NCI-H2029 treated with DMSO at 0.1 percent for 48 hours (cell line): Measurements from ENCODE around the gene CHRM5.
"Not testable (repeated sequence)": the region's sequence is repeated elsewhere in the genome, so short reads cannot be mapped to it uniquely, and the experiment has no call there.

Source experiments
- DNase-seq: peaks from one replicate; lab custom pipeline; 2025; lab: John Stamatoyannopoulos, UW

Gene CHRM5

DNA sequence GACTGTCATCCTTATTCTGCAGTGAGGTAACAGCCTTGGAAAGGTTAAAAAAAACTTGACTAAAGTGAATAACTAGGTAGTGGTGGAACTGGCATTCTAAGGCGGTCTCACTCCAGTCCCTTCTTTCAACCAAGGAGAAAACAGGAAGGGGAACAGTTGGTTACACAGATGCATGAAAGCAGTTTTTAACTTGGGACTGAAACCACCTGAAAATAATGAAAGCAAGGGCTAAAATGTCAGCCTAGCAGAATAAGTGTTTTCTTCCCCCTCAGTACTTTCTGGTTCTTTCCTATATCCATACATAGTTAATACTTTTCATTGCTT lies 71.5 kb downstream of the CHRM5 start:
- DNase-seq, result no peak

GRCh38 chr15:34043391-34043790 lies 75.1 kb downstream of the CHRM5 start:
- DNase-seq, result no peak

DNA sequence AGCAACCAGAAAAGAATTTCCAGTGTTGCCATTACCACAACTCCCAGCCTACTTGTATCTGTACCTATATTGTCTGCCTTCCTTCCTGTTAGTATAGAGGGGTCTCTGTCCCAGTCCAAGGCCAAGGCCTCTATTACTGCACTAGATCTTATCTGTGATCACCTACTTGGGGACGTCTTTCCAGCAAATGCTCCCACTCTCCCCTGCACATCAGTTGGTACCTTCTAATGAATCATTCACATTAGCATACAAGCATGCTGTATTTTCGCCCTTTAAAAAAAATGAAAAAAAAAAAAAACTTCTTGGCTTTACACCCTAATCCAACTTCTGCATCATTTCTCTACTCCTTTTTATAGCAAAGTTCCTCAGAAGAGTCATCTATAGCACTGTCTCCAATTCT lies 75.5 kb downstream of the CHRM5 start:
- DNase-seq, result no peak

- DNase-seq, result no peak
These were observed 78.3 kb downstream of the CHRM5 start for GRCh38 chr15:34046471-34047145.

DNA sequence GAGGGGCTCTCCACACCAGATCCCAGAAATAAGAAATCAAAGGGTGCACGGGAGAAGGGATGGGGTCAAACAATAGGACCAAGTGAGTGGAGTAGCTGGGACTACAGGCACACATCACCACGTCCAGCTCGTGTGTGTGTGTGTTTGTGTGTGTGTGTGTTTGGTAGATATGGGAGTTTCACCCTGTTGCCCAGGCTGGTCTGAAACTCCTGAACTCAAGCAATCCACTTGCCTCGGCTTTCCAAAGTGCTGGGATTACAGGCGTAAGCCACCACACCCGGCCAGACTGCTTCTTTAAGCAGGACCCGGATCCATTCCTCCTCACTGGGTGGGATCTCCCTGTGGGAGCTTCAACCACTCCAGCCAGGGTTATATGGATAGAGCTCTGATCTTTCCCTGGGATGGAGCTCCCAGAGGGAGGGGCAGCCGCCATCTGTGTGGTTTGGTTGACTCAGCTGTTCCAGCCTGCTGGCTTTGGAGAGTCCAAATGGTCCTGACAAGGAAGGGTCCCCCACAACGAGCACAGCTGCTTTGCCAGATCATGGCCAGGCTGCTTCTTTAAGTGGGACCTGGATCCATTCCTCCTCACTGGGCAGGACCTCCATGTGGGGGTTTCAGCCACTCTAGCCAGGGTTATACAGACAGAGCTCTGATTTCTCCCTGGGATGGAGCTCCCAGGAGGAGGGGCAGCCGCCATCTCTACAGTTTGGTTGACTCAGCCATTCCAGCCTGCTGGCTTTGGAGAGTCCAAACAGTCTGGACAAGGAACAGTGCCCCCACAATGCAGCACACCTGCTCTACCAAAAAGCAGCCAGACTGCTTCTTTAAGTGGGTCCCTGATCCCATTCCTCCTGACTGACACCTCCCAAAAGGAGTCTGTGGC lies 79.8 kb downstream of the CHRM5 start:
- DNase-seq, result no peak

GRCh38 chr15:34049112-34049511 lies 80.8 kb downstream of the CHRM5 start:
- DNase-seq, result no peak

DNA sequence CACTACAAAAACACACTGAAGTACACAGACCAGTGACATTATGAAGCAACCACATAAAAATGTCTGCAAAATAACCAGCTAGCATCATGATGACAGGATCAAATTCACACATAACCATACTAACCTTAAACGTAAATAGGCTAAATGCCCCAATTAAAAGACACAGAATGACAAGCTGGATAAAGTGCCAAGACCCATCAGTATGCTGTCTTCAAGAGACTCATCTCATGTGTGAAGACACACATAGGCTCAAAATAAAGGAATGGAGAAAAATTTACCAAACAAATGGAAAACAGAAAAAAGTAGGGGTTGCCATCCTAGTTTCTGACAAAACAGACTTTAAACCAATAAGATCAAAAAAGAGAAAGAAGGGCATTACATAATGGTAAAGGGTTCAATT lies 82.1 kb downstream of the CHRM5 start:
- not testable (repeated sequence) for DNase-seq

DNA sequence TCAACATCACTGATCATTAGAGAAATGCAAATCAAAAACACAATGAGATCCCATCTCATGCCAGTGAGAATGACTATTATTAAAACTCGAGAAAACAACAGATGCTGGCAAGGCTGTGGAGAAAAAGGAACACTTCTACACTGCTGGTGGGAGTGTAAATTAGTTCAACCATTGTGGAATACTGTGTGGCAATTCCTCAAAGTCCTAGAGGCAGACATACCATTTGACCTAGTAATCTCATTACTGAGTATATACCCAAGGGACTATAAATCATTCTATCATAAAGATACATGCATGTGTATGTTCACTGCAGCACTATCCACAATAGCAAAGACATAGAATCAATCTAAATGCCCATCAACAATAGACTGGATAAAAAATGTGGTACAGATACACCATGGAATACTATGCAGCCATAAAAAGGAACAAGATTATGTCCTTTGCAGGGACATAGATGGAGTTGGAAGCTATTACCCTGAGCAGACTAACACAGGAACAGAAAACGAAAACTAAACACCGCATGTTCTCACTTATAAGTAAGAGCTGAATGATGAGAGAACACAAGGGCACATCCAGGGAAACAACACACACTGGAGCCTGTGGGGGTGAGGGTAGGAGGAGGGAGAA lies 85.9 kb downstream of the CHRM5 start:
- DNase-seq, result no peak

DNA sequence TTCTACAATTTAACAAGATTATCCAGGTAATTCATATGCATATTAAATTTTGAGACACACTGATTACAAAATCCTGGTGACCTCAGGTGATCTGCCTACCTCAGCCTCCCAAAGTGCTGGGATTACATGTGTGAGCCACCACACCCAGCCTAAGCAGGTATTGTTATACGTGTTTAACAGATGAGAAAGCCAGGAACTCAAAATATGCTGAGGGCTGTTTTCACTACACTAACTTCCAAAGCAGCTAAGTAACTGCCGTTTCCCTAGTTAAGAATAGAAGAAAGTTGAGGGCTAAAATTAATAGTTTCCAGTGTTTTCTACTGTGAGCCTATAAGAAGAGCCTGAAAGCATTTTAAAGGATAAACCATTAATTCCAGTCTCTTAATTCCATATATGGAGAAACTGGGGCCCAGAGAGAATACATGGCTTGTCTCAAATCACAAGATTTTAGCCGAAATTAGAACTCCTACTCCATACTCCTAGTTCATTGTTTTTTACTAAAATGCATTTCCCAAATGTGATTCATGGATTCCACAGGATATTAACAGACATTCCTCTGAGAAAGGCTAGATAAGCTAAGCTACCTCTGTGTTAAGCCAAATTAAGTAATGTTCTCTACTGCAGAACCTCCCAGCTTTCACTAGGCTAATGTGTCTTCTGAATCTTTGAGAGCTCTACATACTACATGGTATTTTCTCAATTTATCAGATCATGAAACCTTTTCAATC lies 87.7 kb downstream of the CHRM5 start:
- DNase-seq, result no peak

DNA sequence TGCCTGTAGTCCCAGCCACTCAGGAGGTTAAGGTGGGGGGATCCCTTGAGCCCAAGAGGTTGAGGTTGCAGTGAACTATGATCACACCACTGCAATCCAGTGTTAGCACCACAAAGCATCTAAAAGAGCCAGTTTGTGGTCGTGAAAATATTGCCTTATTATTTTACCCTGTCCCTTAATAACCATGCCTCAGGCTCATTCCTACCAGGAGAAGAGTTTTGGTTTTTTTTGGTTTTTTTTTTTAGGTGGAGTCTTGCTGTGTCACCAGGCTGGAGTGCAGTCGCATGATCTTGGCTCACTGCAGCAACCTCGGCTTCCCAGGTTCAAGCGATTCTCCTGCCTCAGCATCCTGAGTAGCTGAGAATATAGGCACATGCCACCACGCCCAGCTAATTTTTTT lies 88.6 kb downstream of the CHRM5 start:
- DNase-seq, result no peak

DNA sequence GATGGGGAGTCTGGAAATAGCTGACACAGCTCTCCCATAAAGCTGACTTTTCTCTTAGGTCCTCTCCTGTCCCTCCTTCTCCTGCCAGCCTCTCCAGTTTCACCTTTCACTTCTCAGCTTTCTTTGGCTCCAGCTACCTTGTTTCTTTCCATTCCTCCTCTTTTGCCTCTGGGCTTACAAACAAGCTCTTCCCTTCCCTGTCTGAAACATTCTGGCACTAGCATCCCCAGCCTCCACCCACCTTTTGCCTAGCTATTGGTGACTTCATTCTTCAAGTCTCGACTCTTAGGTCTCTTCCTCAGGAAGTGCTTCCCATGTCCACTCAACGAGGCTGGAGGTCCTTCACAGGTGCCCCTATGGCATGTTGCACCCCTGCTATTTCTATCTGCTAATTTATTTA lies 91.2 kb downstream of the CHRM5 start:
- DNase-seq, result no peak

GRCh38 chr15:34059946-34060345 lies 91.6 kb downstream of the CHRM5 start:
- DNase-seq, result no peak

DNA sequence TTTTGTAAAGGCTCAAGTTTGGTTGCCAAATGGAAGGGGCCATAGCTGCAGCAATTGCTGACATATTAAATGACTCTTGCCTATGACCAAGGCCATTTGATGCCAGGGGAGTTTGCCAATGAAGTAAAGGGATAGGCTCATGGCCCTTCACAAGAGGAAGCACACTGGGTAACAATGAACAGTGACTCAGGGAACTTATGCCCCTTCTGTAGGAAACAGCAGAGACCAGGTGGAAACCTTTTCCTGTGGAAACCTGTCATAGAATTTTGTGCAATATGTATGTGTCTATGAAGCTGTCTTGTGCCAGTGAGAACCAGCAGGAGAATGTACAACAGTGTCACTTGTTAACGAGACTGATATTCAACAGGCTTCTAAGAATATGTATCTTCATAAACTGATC lies 96.1 kb downstream of the CHRM5 start:
- DNase-seq, result no peak

GRCh38 chr15:34065261-34065660 lies 97.0 kb downstream of the CHRM5 start:
- no peak for DNase-seq

DNA sequence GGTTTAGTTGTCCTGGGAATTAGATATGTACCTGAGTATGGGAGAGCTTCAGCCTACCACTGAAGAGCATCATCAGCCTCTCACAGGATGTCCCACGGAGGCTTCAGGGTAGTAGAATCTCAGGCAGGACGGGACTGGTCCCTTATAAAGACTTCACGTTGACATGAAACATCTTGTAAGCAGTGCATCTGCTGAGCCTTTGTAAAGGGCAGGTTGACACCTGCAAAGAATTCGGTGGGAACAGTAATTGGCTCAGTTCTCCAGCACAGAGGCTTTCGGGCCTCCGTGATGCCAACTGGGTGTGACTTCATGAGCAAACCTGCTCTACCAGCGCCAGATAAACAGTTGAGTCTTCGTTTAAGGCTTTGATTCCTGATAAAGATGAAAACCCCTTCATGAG lies 97.6 kb downstream of the CHRM5 start:
- DNase-seq, result no peak

- no peak for DNase-seq
These were observed 101.7 kb downstream of the CHRM5 start for GRCh38 chr15:34070003-34070402.

DNA sequence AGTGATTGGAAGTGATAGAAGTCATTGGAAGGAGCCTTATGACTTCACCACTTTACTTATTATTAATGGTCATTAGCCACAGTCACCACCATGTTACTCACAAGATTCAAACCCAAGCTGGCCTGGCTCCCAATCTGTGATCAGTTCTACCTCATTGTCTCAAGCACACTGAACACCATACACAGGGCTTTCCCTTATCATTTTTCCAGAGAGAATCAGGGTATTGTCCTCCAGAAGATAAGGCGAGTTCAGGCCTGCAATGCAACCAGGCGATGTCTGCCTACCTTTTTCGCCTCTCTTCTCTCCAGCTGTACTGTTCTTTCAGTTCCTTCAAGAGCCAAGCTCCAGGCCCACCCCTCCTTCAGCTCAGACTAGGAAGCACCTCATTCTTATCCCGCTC lies 108.5 kb downstream of the CHRM5 start:
- no peak for DNase-seq

GRCh38 chr15:34078900-34079299 lies 110.6 kb downstream of the CHRM5 start:
- DNase-seq, result no peak

DNA sequence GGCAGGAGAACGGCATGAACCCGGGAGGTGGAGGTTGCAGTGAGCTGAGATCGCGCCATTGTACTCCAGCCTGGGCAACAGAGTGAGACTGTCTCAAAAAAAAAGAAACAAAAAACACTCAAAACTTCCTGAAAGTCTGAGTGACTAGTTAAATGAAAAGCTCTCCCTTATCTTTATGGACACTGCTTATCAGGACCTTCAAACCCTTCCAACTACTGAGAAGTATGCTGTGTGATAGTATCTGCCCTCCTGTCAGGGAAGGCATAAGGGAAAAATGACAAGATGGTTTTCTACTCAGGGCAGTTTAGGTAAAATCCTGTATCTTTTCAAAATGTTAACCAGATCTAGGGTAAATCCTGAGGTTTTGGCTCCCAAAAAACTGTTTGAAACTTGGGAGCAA lies 111.6 kb downstream of the CHRM5 start:
- no peak for DNase-seq

- no peak for DNase-seq
These were observed 115.8 kb downstream of the CHRM5 start for GRCh38 chr15:34084086-34084485.

- no peak for DNase-seq
These were observed 117.4 kb downstream of the CHRM5 start for GRCh38 chr15:34085746-34086145.

GRCh38 chr15:34099914-34100313 lies 131.6 kb downstream of the CHRM5 start:
- DNase-seq, result no peak
